GM23338 (cell line): ENCODE results near the gene MINK1.

ENCODE experiments used
- ZNF114 ChIP-seq: fragments of 250-450 bp; sonication (Bioruptor Pico); IDR thresholded peaks from 2 replicates; pipeline ENCODE4 v1.5.0; 2020; ENCODE audit warnings: mild to moderate bottlenecking, moderate library complexity
- TF ChIP-seq, protein P1 (sequence below), 2 experiments: fragments of 200-600 bp in 1 of 2; sonication (generic) in 1 of 2; conservative IDR thresholded peaks; 2 replicates each; pipeline versions ENCODE4 v1.5.1 to v1.6.1; 2016 to 2017; ENCODE audit warnings: antibody characterized with exemption in 2 of 2, low read depth in 2 of 2, mild to moderate bottlenecking in 2 of 2, moderate library complexity in 1 of 2

DNA sequence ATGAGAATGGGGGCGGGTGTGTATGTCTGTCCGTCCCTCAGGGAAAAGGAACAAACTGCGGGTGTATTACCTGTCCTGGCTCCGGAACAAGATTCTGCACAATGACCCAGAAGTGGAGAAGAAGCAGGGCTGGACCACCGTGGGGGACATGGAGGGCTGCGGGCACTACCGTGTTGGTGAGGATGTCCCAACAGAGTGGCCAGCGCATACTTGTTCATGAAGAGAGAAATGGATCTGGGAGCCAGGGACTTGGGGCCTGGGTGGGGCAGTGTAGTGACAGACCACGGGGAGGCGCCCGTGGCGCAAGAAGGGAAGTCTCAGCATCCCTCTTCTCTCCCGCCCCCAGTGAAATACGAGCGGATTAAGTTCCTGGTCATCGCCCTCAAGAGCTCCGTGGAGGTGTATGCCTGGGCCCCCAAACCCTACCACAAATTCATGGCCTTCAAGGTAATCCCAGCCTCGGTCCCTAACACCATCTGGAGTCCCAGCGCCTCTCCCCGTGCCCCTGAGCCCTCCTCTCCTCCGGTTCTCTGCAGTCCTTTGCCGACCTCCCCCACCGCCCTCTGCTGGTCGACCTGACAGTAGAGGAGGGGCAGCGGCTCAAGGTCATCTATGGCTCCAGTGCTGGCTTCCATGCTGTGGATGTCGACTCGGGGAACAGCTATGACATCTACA is 62.7 kb downstream of the MINK1 start:
- TF ChIP-seq, protein P1, sequence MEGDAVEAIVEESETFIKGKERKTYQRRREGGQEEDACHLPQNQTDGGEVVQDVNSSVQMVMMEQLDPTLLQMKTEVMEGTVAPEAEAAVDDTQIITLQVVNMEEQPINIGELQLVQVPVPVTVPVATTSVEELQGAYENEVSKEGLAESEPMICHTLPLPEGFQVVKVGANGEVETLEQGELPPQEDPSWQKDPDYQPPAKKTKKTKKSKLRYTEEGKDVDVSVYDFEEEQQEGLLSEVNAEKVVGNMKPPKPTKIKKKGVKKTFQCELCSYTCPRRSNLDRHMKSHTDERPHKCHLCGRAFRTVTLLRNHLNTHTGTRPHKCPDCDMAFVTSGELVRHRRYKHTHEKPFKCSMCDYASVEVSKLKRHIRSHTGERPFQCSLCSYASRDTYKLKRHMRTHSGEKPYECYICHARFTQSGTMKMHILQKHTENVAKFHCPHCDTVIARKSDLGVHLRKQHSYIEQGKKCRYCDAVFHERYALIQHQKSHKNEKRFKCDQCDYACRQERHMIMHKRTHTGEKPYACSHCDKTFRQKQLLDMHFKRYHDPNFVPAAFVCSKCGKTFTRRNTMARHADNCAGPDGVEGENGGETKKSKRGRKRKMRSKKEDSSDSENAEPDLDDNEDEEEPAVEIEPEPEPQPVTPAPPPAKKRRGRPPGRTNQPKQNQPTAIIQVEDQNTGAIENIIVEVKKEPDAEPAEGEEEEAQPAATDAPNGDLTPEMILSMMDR (conservative IDR thresholded peaks at IDR 0.05; ENCODE audit: low read depth in 2 of 2) = peak; percentile 56 to 73
- no peak for TF ChIP-seq ZNF114 (CRISPR knock-in tag)
